ENCODE data around the gene SMC3.
"Not testable (repeated sequence)": the region's sequence is repeated elsewhere in the genome, so short reads cannot be mapped to it uniquely, and the experiment has no call there.

Gene SMC3

GRCh38 chr10:110628161-110628560 lies 60.7 kb downstream of the SMC3 start:
- no peak for DNase-seq

DNA sequence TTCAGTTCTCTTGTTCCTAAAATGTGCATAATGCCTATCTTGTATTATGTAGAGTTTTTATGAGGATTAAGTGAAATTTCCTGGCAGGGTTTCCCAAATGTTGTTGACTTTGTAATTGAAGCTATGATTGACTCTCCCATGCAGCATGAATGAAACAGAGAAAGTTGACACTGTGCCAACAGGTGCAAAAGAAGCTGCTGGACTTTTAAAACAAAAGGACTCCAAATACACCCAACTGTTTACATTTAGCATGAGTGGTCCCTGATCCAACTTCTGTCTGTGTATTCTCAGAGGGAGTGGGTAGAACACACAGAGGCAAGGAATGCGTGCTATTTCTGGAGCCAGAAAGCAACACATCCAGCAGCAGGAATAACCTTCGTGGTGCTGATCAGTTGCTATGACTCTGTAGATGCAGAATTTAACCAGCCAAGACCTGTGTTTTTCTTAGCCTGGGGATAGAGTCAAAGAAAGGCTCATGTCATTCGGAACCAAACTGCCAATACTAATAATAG lies 62.2 kb downstream of the SMC3 start:
- DNase-seq, result no peak

- DNase-seq, result no peak
These were observed 64.4 kb downstream of the SMC3 start for GRCh38 chr10:110631934-110632333.

GRCh38 chr10:110632591-110633215 lies 65.2 kb downstream of the SMC3 start:
- DNase-seq, result no peak

DNA sequence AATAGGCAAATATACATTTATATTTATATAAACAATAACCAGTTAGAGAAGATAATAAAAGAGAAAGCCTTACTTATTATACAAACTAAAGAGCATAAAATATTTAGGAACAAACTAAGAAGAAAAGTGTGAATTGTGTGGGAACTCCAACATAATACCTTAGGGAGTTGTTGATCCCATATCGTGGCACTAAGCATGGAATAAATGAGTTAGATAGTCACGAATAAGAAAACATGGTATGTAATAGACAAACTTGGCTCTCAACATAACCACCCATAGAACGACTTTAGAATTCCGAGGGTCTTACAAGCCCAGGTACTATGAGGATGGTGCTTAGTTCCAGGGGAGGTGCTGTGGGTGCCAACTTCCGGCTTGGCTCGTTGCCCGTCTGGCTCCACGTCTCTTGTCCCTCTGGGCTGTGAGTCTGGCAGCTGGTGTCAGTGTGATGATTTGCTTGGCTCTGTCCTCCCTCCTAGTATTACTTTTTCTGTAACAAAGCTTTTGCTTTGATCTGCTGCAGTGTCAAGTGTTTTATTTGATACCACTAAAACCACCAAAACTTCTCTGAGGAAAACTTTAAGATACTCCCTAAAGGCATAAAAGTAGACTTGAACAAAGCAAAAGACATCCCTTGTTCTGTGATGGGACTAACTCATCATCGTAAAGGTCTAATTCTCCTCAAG lies 67.2 kb downstream of the SMC3 start:
- DNase-seq, result no peak

GRCh38 chr10:110636572-110636931 lies 69.1 kb downstream of the SMC3 start:
- no peak for DNase-seq

DNA sequence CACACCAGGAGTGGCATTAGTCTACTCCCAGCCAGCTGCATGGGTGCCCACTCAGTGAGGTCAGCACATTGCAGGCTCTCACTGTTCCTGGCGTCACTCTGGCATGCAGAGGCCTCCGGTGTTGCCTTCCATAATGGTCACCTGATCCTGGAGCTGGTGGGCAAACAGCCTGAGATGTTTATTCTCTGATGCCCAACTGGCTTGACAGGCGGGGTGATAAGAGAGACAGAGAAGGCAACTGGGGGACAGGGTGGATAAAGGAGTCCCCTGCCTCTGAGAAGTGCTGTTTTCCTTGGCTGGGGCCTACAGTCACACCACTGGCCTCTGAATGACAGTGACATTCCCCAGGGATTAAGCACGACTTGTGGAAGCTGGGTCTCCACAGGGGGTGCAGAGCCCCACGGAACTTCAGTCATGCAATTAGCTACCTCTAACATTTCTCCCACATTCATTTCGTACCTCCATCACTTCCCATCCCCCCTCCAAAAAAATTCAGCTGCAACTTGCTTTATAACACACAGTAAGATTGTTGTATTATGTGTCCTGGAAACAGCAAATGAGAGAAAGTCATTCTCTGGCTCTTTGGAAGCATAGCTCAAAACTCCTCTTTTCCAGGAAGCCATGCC lies 69.5 kb downstream of the SMC3 start:
- DNase-seq, result no peak

GRCh38 chr10:110637558-110638053 lies 70.1 kb downstream of the SMC3 start:
- no peak for DNase-seq

DNA sequence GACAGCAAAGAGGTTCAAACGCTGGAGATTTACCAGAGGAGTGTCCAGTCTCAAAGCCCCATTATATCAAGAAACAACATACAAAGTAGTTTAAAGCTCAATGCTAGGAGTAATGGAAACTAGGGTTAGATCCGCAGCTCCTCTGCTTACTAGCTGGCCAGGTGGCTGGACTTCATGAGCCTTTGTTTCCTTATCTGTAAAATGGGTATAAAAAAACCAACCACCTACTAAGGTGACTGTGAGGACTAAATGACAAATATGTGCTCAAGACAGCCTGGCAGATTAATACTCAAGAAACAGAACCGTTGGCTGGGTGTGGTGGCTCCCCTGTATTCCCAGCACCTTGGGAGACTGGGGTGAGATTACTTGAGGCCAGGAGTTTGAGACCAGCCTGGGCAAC lies 70.8 kb downstream of the SMC3 start:
- no peak for DNase-seq

- DNase-seq, result not testable (repeated sequence)
These were observed 71.6 kb downstream of the SMC3 start for GRCh38 chr10:110639046-110639445.

DNA sequence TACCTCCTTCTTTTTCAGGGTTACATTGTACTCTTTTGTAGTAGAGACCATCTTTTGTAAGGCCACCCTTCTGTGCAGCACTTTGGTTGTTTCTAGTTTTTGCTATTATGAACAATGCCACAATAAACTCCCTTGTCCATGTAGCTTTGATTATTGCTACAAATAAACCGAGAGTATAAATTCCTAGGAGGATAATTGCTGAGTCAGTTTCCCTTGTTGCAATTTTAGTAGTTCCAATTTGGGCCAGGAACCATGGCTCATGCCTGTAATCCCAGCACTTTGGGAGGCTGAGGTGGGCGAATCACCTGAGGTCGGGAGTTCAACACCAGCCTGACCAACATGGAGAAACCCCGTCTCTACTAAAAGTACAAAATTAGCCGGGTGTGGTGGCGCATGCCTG lies 72.4 kb downstream of the SMC3 start:
- not testable (repeated sequence) for DNase-seq

DNA sequence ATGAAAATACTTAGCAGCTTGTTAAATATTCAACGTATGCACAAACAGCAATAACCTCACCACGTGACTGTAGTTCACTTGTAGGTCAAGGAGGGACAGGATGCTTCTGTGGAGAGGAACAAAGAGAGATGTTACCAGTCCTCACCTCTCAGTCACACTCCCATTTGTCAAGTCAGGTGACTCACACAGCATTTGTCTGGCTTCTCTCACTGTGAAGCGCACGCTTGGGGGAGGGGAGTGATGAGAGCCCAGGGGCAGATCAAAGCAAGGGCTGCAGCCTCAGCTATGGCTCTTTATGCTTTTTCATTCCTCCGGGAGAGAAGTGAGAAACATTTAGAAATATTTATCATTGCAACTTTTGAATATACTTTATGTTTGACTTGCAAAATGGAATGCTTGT lies 73.8 kb downstream of the SMC3 start:
- peak; percentile 56 for DNase-seq

DNA sequence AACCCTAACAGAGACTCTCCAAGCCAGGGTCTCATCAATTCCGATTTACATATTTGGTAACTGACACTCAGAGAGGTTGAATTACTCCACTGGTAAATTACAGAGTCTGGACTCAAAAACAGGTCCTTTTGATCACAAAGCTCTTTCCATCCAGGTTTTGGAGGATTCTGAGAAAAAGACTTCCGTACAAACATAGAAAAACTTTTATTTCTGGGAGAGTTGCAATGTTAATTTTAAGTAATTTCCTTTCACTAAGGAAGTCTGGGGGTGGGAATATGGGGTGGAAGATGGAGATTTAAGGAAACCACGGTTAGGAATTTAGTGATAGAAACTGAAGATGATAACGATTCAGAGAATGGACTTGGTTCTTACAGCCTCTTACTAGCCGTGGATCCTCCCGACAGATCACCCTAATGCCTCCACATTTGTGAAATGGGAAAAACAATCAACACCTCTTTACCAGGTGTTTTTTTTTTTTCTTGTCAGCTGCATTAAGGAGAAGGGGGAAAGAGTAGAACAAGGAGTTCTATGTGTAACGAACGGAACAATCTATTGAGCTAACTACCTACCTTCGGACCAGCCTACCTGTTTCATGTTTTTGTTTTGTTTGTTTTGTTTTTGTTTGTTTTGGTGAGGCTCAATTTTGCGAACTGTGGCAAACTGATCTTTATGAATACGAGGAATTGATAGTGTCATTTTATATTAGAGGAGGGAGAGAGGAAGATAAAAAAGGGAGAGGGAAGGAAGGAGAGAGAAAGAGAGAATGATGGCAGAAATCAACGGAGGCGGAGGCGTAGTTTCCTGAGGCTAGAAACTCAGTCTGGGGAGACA lies 74.9 kb downstream of the SMC3 start:
- DNase-seq, result no peak

DNA sequence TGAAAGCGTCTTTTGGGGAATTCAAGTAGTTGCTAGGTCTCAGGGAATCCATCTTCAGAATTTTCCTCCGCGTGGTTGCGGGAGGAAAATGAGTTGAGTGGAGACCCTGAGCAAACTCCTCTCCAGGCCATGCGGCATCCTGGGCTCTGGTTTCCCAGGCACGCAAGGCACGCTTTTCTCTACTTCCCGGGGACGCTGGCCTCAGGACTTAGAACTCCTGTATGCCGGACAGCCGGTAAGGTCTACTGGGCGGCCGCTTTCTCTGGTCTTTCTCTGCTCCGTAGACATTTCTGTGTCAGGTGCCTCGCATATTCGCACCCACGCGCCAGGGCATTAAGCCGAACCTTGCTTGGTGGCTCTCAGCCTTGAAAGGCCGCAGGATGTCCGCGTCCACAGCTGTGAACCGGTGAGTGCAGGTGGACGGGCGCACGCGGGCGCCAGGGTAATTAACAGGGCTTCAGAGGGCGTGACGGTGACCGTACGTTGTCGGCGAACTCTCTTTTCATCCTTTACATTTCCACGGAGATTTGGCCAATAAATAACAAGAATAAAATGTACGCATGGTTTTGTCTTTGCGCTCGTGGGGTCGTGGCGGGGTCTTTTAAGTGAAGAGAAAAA lies 75.6 kb downstream of the SMC3 start:
- no peak for DNase-seq

GRCh38 chr10:110643653-110644597 lies 76.4 kb downstream of the SMC3 start, which contains the start of gene RBM20:
TSS of gene RBM20 (plus strand) at chr10:110644336. CDS start at chr10:110644455, 119 bp downstream.
- no peak for DNase-seq

DNA sequence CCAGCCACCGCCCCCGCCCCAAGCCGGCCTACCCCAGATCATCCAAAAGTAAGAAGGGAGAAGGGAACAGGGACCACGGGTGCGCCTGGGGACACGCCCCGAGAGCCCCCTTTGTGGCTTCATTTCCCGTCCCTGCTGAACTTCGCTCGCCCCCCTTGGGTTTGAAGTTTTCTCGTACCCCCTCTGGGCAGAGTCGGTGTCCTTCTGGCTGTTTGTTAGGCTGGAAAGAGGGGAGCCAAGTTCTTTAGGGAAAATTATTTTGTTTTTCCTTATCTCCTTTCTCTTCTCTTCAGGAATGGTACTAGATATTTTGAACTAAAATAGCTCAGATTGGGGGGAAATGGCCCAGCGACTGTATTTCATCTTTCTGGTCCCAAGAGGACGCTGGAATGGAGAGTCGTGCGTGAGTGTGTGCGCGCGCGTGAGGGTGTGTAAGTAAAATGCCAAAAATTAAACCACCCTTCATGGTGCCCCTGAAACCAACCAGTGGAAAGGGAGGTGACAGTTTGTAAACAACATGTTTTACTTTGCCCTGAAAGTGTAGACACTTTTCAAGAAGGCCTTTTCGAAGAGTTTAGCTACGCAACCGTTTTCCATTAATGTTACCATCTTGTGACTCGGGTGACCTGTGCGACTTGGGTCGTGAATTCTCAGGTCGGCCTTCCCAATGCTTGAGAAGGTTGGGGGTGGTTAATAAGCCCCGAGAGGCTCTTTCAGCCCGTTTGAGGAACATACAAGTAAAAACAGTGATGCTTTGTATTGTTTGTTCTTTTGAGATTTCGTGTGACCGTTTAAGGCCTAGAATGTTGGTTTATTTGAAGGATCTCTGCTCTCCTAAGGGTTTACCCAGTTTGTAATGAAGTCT lies 77.3 kb downstream of the SMC3 start:
- DNase-seq, result no peak

GRCh38 chr10:110646417-110647135 lies 79.1 kb downstream of the SMC3 start:
- no peak for DNase-seq

GRCh38 chr10:110647136-110647430 lies 79.6 kb downstream of the SMC3 start:
- no peak for DNase-seq

DNA sequence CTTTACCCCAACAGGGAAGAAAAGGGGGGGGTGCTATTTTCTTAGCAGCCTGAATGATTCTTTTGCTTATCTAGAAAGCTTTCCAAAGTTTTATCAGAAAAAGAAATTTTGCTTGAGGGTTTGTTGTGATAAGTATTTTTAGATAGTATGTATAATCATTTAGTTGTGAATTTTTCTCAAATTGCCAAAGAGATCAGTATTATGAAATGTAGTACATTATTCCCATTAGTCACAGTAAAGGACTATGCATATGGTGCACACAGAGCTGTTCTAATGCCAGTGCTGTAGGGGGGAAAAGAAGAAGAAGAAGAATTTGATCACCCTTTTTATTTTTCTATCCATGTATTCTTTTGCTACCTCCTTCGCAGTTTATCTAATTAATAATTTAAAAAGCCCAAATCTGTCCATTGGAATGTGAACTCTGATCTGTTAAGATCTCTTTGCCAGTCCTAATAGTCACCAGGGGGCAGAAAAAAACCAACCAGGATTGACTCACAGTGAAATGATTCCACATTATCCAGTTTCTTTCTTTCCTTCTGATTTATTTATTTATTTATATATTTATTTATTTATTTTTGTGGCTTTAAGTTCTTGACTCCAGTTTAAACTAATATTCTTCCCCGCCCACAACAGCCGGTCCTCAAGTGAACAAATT lies 81.3 kb downstream of the SMC3 start:
- DNase-seq, result no peak

Measured in stimulated activated CD4-positive, alpha-beta T cell treated with anti-CD3 and anti-CD28 coated beads, Interleukin-4, amount 100 ng/mL, for 24 hours (primary cell).